Endothelial cell of umbilical vein (primary cell): ENCODE measurements around the gene MUC2. TPM values are rescaled to one million over a fixed set of nuclear protein-coding genes. Genes with fewer than 3 reads are reported as not detected.

Source experiments
- BruUV-seq: library from RNA; stranded (reverse); fragments of 400-500 nt; replicated peaks from 2 replicates; lab custom pipeline; 2021; lab: Mats Ljungman, UMichigan
- CTCF ChIA-PET: fragments of 300-600, 350-600 bp; sonication (Branson Sonifier 250); formaldehyde crosslinking; loops from one replicate; lab custom pipeline; 2021; ENCODE audit warnings: antibody characterized with exemption, inconsistent platforms; lab: Charles Lee
- POLR2A ChIA-PET: fragments of 300-600, 350-600 bp; sonication (Branson Sonifier 250); formaldehyde crosslinking; loops from one replicate; lab custom pipeline; 2021; ENCODE audit warnings: antibody characterized with exemption, inconsistent platforms; lab: Charles Lee
- DNase-seq: peaks from one replicate; pipeline ENCODE4 v3.0.0-alpha.2; 2011; ENCODE audit warnings: low read depth, low spot score
- FAIRE-seq: peaks from 2 replicates; lab custom pipeline; 2011; peaks lifted over from hg19 to GRCh38; lab: Jason Lieb, UNC
- H2AFZ ChIP-seq: 2 replicates; pipeline ENCODE4 v1.6.0; 2012; ENCODE audit warnings: low read depth, low read length, control low read depth, inconsistent platforms
- H3K27ac ChIP-seq: 2 replicates; pipeline ENCODE4 v1.5.1; 2011; ENCODE audit warnings: low read depth, mild to moderate bottlenecking, control low read depth, low read length, moderate library complexity; ENCODE audit not compliant: insufficient read depth
- H3K27me3 ChIP-seq, 2 experiments: 2 replicates each; pipeline versions ENCODE4 v1.6.0 to v1.6.1; 2011; ENCODE audit warnings: low read length in 2 of 2, mixed read lengths in 1 of 2; ENCODE audit not compliant: control insufficient read depth in 2 of 2, insufficient read depth in 2 of 2
- H3K36me3 ChIP-seq, 2 experiments: 2 replicates in 1 of 2; 3 replicates in 1 of 2; pipeline ENCODE4 v1.5.1; 2011; ENCODE audit warnings: low read length in 2 of 2, mild to moderate bottlenecking in 1 of 2, moderate library complexity in 1 of 2; ENCODE audit not compliant: control insufficient read depth in 2 of 2, insufficient read depth in 2 of 2; ENCODE audit errors: extremely low read depth in 1 of 2
- H3K4me1 ChIP-seq: 3 replicates; pipeline ENCODE4 v1.5.1; 2011; ENCODE audit warnings: mild to moderate bottlenecking, low read length; ENCODE audit not compliant: control insufficient read depth, insufficient read depth; ENCODE audit errors: extremely low read depth
- H3K4me2 ChIP-seq: 2 replicates; pipeline ENCODE4 v1.6.1; 2011; ENCODE audit warnings: low read length, control low read depth, mixed read lengths; ENCODE audit not compliant: insufficient read depth
- H3K4me3 ChIP-seq, 3 experiments: fragments of 200-600 bp in 1 of 3; sonication (generic), shearing (Covaris generic) in 1 of 3; replicated peaks in 1 of 3; 2 replicates each; pipeline ENCODE4 v1.5.1; 2011 to 2016; ENCODE audit warnings: control low read depth in 3 of 3, low read length in 3 of 3, mild to moderate bottlenecking in 2 of 3, inconsistent platforms in 1 of 3, low read depth in 1 of 3, moderate library complexity in 1 of 3; ENCODE audit not compliant: insufficient read depth in 1 of 3
- H3K79me2 ChIP-seq: 2 replicates; pipeline ENCODE4 v1.6.0; 2012; ENCODE audit warnings: low read length, inconsistent platforms; ENCODE audit not compliant: control insufficient read depth, insufficient read depth
- H3K9ac ChIP-seq: replicated peaks from 2 replicates; pipeline ENCODE3; 2011; ENCODE audit warnings: low read length, control low read depth; ENCODE audit not compliant: insufficient read depth; ENCODE audit errors: extremely low read depth
- H3K9me1 ChIP-seq: replicated peaks from 3 replicates; pipeline ENCODE4 v1.6.0; 2011; ENCODE audit warnings: mild to moderate bottlenecking, low read length; ENCODE audit not compliant: control insufficient read depth, insufficient read depth; ENCODE audit errors: extremely low read depth
- H3K9me3 ChIP-seq: replicated peaks from 2 replicates; pipeline ENCODE4 v1.5.1; 2012; ENCODE audit warnings: low read length, inconsistent platforms; ENCODE audit not compliant: control insufficient read depth, insufficient read depth
- H4K20me1 ChIP-seq: replicated peaks from 2 replicates; pipeline ENCODE3; 2011; ENCODE audit warnings: mild to moderate bottlenecking, low read length; ENCODE audit not compliant: control insufficient read depth, insufficient read depth; ENCODE audit errors: extremely low read depth
- CTCF ChIP-seq, 2 donors: IDR thresholded peaks; 1 replicate in 1 of 2; 2 replicates in 1 of 2; pipeline ENCODE4 v1.5.1; 2011; ENCODE audit warnings: low read length in 2 of 2, mild to moderate bottlenecking in 2 of 2, moderate library complexity in 2 of 2, control low read depth in 1 of 2, inconsistent platforms in 1 of 2, low read depth in 1 of 2; ENCODE audit not compliant: insufficient read depth in 1 of 2; ENCODE audit errors: extremely low read depth in 1 of 2
- FOS ChIP-seq: IDR thresholded peaks from 2 replicates; pipeline ENCODE4 v1.6.1; 2011; ENCODE audit warnings: mild to moderate bottlenecking, low read length, moderate library complexity, borderline replicate concordance; ENCODE audit not compliant: insufficient read depth
- GATA2 ChIP-seq: IDR thresholded peaks from 2 replicates; pipeline ENCODE4 v1.7.0; 2011; ENCODE audit warnings: low read depth, mild to moderate bottlenecking, moderate library complexity, mixed read lengths, low read length; ENCODE audit not compliant: insufficient read length, insufficient read depth
- JUN ChIP-seq: IDR thresholded peaks from 2 replicates; pipeline ENCODE4 v1.6.1; 2011; ENCODE audit warnings: borderline replicate concordance, low read depth; ENCODE audit not compliant: insufficient read length, insufficient read depth
- MAX ChIP-seq: IDR thresholded peaks from 2 replicates; pipeline ENCODE4 v1.6.1; 2011; ENCODE audit not compliant: insufficient read depth, insufficient read length
- MYC ChIP-seq: IDR thresholded peaks from one replicate; pipeline ENCODE4 v1.6.1; 2011; ENCODE audit warnings: mild to moderate bottlenecking, low read depth, low read length
- POLR2A ChIP-seq: IDR thresholded peaks from 2 replicates; pipeline ENCODE4 v1.6.1; 2012; ENCODE audit warnings: low read depth, mild to moderate bottlenecking, control low read depth, low read length
- POLR2AphosphoS5 ChIP-seq: IDR thresholded peaks from 2 replicates; pipeline ENCODE4 v1.6.1; 2012; ENCODE audit warnings: low read depth, mild to moderate bottlenecking, control low read depth, low read length, moderate library complexity; ENCODE audit not compliant: insufficient read depth
- dilution Hi-C: fragments of 300-500 bp; cut with MboI; formaldehyde crosslinking; loops from one replicate; pipeline ENCODE4 v1.15.0; 2019; ENCODE audit warnings: low sequenced_read_pairs; ENCODE audit not compliant: extremely low pct_ligation_motif_present
- intact Hi-C: fragments of 100-400 bp; cut with micrococcal nuclease; formaldehyde crosslinking; loops from one replicate; pipeline ENCODE4 v1.10.0; 2022
- polyA plus RNA-seq, 4 experiments: library from polyadenylated mRNA; depleted of rRNA in 3 of 4; stranded (reverse) in 3 of 4; unstranded in 1 of 4; fragments of >200 nt; gene quantifications; 2 replicates each; pipeline versions ENCODE4 v1.2.1 to v1.2.3, GENCODE V29; 2011 to 2012; ENCODE audit warnings: missing spikeins in 1 of 4
- total RNA-seq: library from RNA; stranded (reverse); gene quantifications from 2 replicates; pipeline ENCODE4 v1.2.3, GENCODE V29; 2021

MUC2 gene
- total and polyA plus RNA-seq, 2 donors (not counting 3 experiments of a cell fraction or from before 2014, with no cell fraction given): not detected

GRCh38 chr11:1059759-1060158, 14.9 kb upstream of the MUC2 start:
- ChIA-PET CTCF (no interaction called here), POLR2A (no interaction called here)
- FAIRE-seq (no peak), DNase-seq (no peak)
- intact Hi-C loops: no loop called here
- H3K9me3 ChIP-seq: no peaks in the 10 kb centered on the region
- H3K9ac ChIP-seq: no peak overlapping the region
- no peaks in the 10 kb centered on the region for H3K4me1 ChIP-seq
- no peaks in the 10 kb centered on the region for H3K79me2 ChIP-seq
- H3K27me3 ChIP-seq: peaks cover 5 to 7% of the 10 kb centered on the region in 2 experiments
- TF ChIP-seq MAX: no peak
- no peak for TF ChIP-seq POLR2A
- no peak for TF ChIP-seq MYC
- TF ChIP-seq CTCF (IDR thresholded peaks at IDR 0.05; ENCODE audit: extremely low read depth in 1 of 2, insufficient read depth in 1 of 2, low read depth in 1 of 2, low read length in 2 of 2): no peak
- no peak for TF ChIP-seq FOS
- TF ChIP-seq GATA2: no peak
- TF ChIP-seq POLR2AphosphoS5: no peak
- TF ChIP-seq JUN: no peak
- no peak overlapping the region for H3K27ac ChIP-seq
- BruUV-seq: no TSS peak
- H3K9me1 ChIP-seq: no peaks in the 10 kb centered on the region
- no peak overlapping the region for H2AFZ ChIP-seq
- H4K20me1 ChIP-seq: no peaks in the 10 kb centered on the region
- H3K4me2 ChIP-seq: no peak overlapping the region
- dilution Hi-C loops: no loop called here
- H3K36me3 ChIP-seq: no peaks in the 10 kb centered on the region
- no peak overlapping the region for H3K4me3 ChIP-seq
